HEK293 (cell line): ENCODE measurements around the gene CCDC117.

ENCODE experiments used
- CTCF ChIA-PET: fragments of 350-600 bp; formaldehyde crosslinking; extraction: SDS; loops from one replicate; lab custom pipeline; 2021; ENCODE audit warnings: antibody characterized with exemption; lab: Yijun Ruan, JAX
- POLR2A ChIA-PET: fragments of 300-600 bp; formaldehyde crosslinking; extraction: SDS; loops from one replicate; lab custom pipeline; 2020; ENCODE audit warnings: antibody characterized with exemption, inconsistent platforms; lab: Yijun Ruan, JAX
- H3K27ac ChIP-seq: fragments of 200-500 bp; sonication (Bioruptor generic); 2 replicates; pipeline ENCODE4 v1.5.1; 2014; ENCODE audit warnings: low read depth, low read length, control low read depth, inconsistent platforms; ENCODE audit errors: extremely low read depth
- H3K36me3 ChIP-seq, 2 experiments: fragments of 200-500 bp in 1 of 2; sonication (Bioruptor generic) in 1 of 2; 1 replicate in 1 of 2; 2 replicates in 1 of 2; pipeline ENCODE4 v1.5.1; 2014 to 2017; ENCODE audit warnings: inconsistent platforms in 2 of 2, low read length in 2 of 2; ENCODE audit not compliant: control insufficient read depth in 2 of 2, insufficient read depth in 1 of 2
- H3K4me1 ChIP-seq: fragments of 200-500 bp; sonication (Bioruptor generic); 2 replicates; pipeline ENCODE4 v1.5.1; 2014; ENCODE audit warnings: mild to moderate bottlenecking, low read length, inconsistent platforms; ENCODE audit not compliant: control insufficient read depth, insufficient read depth
- H3K4me3 ChIP-seq: 2 replicates; pipeline ENCODE4 v1.5.1; 2011; ENCODE audit warnings: low read depth, mild to moderate bottlenecking, control low read depth, low read length, moderate library complexity
- H3K9me3 ChIP-seq: fragments of 200-500 bp; sonication (Bioruptor generic); 2 replicates; pipeline ENCODE4 v1.5.1; 2014; ENCODE audit warnings: low read depth, low read length, inconsistent platforms; ENCODE audit not compliant: control insufficient read depth, insufficient read depth
- GLIS1 ChIP-seq: fragments of 450-650 bp; formaldehyde crosslinking; IDR thresholded peaks from 2 replicates; pipeline ENCODE4 v1.5.1; 2016; ENCODE audit warnings: missing biosample characterization, missing genetic modification characterization
- GLIS2 ChIP-seq: fragments of 450-650 bp; formaldehyde crosslinking; IDR thresholded peaks from 2 replicates; pipeline ENCODE4 v1.5.1; 2016; ENCODE audit warnings: missing biosample characterization, missing genetic modification characterization
- KLF10 ChIP-seq: fragments of 450-650 bp; IDR thresholded peaks from 2 replicates; pipeline ENCODE4 v1.5.1; 2018; ENCODE audit warnings: missing biosample characterization, mild to moderate bottlenecking, missing genetic modification characterization
- MZF1 ChIP-seq: fragments of 450-650 bp; formaldehyde crosslinking; IDR thresholded peaks from 2 replicates; pipeline ENCODE4 v1.5.1; 2017; ENCODE audit warnings: missing biosample characterization, missing genetic modification characterization, borderline replicate concordance
- SP7 ChIP-seq: fragments of 450-650 bp; formaldehyde crosslinking; IDR thresholded peaks from 2 replicates; pipeline ENCODE4 v1.5.1; 2016; ENCODE audit warnings: missing biosample characterization, missing genetic modification characterization
- YY2 ChIP-seq: fragments of 450-650 bp; formaldehyde crosslinking; IDR thresholded peaks from 2 replicates; pipeline ENCODE4 v1.5.1; 2016; ENCODE audit warnings: missing biosample characterization, missing genetic modification characterization
- ZBTB7A ChIP-seq: fragments of 450-650 bp; formaldehyde crosslinking; IDR thresholded peaks from 2 replicates; pipeline ENCODE4 v1.5.1; 2016; ENCODE audit warnings: low read depth, missing biosample characterization, missing genetic modification characterization
- ZFP3 ChIP-seq: fragments of 450-650 bp; formaldehyde crosslinking; IDR thresholded peaks from 2 replicates; pipeline ENCODE4 v1.5.1; 2016; ENCODE audit warnings: low read depth, missing biosample characterization, missing genetic modification characterization
- ZNF23 ChIP-seq: fragments of 450-650 bp; formaldehyde crosslinking; IDR thresholded peaks from 2 replicates; pipeline ENCODE4 v1.5.1; 2016; ENCODE audit warnings: missing biosample characterization, missing genetic modification characterization, borderline replicate concordance
- ZNF311 ChIP-seq: fragments of 450-650 bp; formaldehyde crosslinking; IDR thresholded peaks from 2 replicates; pipeline ENCODE4 v1.5.1; 2017; ENCODE audit warnings: missing biosample characterization, missing genetic modification characterization, borderline replicate concordance
- ZNF324 ChIP-seq: fragments of 450-650 bp; formaldehyde crosslinking; IDR thresholded peaks from 2 replicates; pipeline ENCODE4 v1.5.1; 2016; ENCODE audit warnings: missing biosample characterization, missing genetic modification characterization
- ZNF549 ChIP-seq: fragments of 450-650 bp; IDR thresholded peaks from 2 replicates; pipeline ENCODE4 v1.5.1; 2018; ENCODE audit warnings: missing biosample characterization, missing genetic modification characterization, mild to moderate bottlenecking, inconsistent platforms, moderate library complexity
- ZNF621 ChIP-seq: fragments of 450-650 bp; formaldehyde crosslinking; IDR thresholded peaks from 2 replicates; pipeline ENCODE4 v1.5.1; 2017; ENCODE audit warnings: missing biosample characterization, missing genetic modification characterization
- ZNF624 ChIP-seq: fragments of 450-650 bp; formaldehyde crosslinking; IDR thresholded peaks from 2 replicates; pipeline ENCODE4 v1.5.1; 2017; ENCODE audit warnings: missing biosample characterization, missing genetic modification characterization
- ZNF768 ChIP-seq: fragments of 450-650 bp; formaldehyde crosslinking; IDR thresholded peaks from 2 replicates; pipeline ENCODE4 v1.5.1; 2018; ENCODE audit warnings: missing biosample characterization, mild to moderate bottlenecking, missing genetic modification characterization
- ZSCAN30 ChIP-seq: fragments of 450-650 bp; IDR thresholded peaks from 2 replicates; pipeline ENCODE4 v1.5.1; 2018; ENCODE audit warnings: missing biosample characterization, mild to moderate bottlenecking, missing genetic modification characterization, moderate library complexity
- TF ChIP-seq, protein P1 (sequence below): fragments of 450-650 bp; formaldehyde crosslinking; IDR thresholded peaks from 2 replicates; pipeline ENCODE4 v1.5.1; 2016; ENCODE audit warnings: missing biosample characterization, missing genetic modification characterization
- TF ChIP-seq, protein P2 (sequence below): fragments of 450-650 bp; formaldehyde crosslinking; IDR thresholded peaks from 2 replicates; pipeline ENCODE4 v1.5.1; 2016; ENCODE audit warnings: missing biosample characterization, missing genetic modification characterization, low read depth
- TF ChIP-seq, protein P3 (sequence below): sonication (generic); formaldehyde crosslinking; IDR thresholded peaks from 2 replicates; pipeline ENCODE4 v1.8.1; 2022; ENCODE audit warnings: mild to moderate bottlenecking, moderate library complexity, missing genetic modification reagents
- TF ChIP-seq, protein P4 (sequence below): fragments of 450-650 bp; formaldehyde crosslinking; IDR thresholded peaks from 2 replicates; pipeline ENCODE4 v1.5.1; 2016; ENCODE audit warnings: missing biosample characterization, missing genetic modification characterization
- TF ChIP-seq, protein P5 (sequence below): fragments of 450-650 bp; formaldehyde crosslinking; IDR thresholded peaks from 2 replicates; pipeline ENCODE4 v1.5.0; 2017; ENCODE audit warnings: missing biosample characterization, missing genetic modification characterization, borderline replicate concordance
- TF ChIP-seq, protein P6 (sequence below): fragments of 450-650 bp; formaldehyde crosslinking; IDR thresholded peaks from 2 replicates; pipeline ENCODE4 v1.5.1; 2016; ENCODE audit warnings: missing biosample characterization, missing genetic modification characterization

The CCDC117 gene

DNA sequence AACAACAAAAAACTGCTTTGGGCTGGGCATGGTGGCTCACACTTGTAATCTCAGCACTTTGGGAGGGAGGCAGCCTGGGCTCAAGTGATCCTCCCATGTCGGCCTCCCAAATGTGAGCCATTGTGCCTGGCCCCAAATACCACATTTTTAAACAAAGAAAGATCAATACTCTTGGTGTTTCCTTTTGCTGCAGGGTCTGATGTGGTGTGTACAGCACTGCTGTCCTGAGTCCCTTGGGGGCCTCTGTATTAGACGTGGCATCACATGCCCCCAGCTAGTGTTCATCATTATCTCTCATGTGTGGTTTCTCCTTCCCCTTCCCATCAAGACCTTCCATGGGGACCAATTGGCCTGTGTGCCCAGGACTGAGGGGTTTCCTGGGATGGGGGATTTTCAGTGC lies 48.4 kb downstream of the CCDC117 start:
- ChIA-PET CTCF (interaction anchor here (0.9 to 3.8 kb wide), 2 partner anchors 8 to 220 kb away, joined by 3 to 23 read pairs; no protein-coding TSS in a partner anchor), POLR2A (interaction anchor here (1.0 kb wide), 1 partner anchor 20 kb away, joined by 3 read pairs; the partner anchor contains the start of gene XBP1)
- Histone ChIP-seq H3K9me3 (no peaks in the 10 kb centered on the region), H3K4me3 (no peak overlapping the region), H3K4me1 (peaks cover 9% of the 10 kb centered on the region), H3K27ac (no peak overlapping the region), H3K36me3 (no peaks in the 10 kb centered on the region)
- no peak for TF ChIP-seq ZNF621
- TF ChIP-seq, protein P1, sequence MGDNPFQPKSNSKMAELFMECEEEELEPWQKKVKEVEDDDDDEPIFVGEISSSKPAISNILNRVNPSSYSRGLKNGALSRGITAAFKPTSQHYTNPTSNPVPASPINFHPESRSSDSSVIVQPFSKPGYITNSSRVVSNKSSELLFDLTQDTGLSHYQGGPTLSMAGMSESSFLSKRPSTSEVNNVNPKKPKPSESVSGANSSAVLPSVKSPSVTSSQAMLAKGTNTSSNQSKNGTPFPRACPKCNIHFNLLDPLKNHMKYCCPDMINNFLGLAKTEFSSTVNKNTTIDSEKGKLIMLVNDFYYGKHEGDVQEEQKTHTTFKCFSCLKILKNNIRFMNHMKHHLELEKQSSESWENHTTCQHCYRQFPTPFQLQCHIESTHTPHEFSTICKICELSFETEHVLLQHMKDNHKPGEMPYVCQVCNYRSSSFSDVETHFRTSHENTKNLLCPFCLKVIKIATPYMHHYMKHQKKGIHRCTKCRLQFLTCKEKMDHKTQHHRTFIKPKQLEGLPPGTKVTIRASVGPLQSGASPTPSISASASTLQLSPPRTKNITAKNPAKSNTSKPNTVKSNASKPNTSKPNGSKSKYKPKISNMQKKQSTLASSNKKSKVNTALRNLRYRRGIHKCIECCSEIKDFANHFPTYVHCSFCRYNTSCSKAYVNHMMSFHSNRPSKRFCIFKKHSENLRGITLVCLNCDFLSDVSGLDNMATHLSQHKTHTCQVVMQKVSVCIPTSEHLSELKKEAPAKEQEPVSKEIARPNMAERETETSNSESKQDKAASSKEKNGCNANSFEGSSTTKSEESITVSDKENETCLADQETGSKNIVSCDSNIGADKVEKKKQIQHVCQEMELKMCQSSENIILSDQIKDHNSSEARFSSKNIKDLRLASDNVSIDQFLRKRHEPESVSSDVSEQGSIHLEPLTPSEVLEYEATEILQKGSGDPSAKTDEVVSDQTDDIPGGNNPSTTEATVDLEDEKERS (tag by site-specific recombination) = no peak
- TF ChIP-seq ZNF624 (tag by site-specific recombination) = no peak
- TF ChIP-seq, protein P2, sequence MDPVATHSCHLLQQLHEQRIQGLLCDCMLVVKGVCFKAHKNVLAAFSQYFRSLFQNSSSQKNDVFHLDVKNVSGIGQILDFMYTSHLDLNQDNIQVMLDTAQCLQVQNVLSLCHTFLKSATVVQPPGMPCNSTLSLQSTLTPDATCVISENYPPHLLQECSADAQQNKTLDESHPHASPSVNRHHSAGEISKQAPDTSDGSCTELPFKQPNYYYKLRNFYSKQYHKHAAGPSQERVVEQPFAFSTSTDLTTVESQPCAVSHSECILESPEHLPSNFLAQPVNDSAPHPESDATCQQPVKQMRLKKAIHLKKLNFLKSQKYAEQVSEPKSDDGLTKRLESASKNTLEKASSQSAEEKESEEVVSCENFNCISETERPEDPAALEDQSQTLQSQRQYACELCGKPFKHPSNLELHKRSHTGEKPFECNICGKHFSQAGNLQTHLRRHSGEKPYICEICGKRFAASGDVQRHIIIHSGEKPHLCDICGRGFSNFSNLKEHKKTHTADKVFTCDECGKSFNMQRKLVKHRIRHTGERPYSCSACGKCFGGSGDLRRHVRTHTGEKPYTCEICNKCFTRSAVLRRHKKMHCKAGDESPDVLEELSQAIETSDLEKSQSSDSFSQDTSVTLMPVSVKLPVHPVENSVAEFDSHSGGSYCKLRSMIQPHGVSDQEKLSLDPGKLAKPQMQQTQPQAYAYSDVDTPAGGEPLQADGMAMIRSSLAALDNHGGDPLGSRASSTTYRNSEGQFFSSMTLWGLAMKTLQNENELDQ (tag by site-specific recombination) = no peak
- no peak for TF ChIP-seq ZNF23 (tag by site-specific recombination)
- no peak for TF ChIP-seq ZNF768 (tag by site-specific recombination)
- TF ChIP-seq ZNF311 = no peak
- TF ChIP-seq, protein P3, sequence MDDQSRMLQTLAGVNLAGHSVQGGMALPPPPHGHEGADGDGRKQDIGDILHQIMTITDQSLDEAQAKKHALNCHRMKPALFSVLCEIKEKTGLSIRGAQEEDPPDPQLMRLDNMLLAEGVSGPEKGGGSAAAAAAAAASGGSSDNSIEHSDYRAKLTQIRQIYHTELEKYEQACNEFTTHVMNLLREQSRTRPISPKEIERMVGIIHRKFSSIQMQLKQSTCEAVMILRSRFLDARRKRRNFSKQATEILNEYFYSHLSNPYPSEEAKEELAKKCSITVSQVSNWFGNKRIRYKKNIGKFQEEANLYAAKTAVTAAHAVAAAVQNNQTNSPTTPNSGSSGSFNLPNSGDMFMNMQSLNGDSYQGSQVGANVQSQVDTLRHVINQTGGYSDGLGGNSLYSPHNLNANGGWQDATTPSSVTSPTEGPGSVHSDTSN (CRISPR knock-in tag) = no peak
- no peak for TF ChIP-seq KLF10 (tag by site-specific recombination)
- TF ChIP-seq GLIS1 (tag by site-specific recombination) = no peak
- TF ChIP-seq GLIS2 (tag by site-specific recombination) = no peak
- no peak for TF ChIP-seq ZFP3 (tag by site-specific recombination)
- TF ChIP-seq ZNF324 = no peak
- TF ChIP-seq SP7 (tag by site-specific recombination) = no peak

DNA sequence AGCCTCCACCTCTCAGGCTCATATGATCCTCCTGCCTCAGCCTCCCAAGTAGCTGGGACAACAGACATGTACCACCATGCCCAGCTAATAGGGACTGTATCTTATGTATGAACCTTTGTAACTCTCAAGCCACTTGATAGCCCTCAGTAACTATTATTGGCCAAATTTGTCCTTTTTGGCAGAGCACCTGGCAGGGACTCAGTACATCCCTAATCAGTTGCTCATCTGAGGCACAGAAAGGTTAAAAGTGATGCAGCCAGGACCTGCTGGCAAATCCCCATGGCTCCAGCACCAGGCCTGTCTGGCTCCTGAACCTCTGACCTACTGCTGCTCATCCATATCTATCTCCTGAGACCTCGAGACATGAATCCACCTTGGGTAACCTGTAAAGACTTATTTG lies 49.0 kb downstream of the CCDC117 start:
- ChIA-PET POLR2A (interaction anchor here (1.0 kb wide), 1 partner anchor 21 kb away, joined by 3 read pairs; the partner anchor contains the start of gene XBP1), CTCF (no interaction called here)
- no peak overlapping the region for H3K27ac ChIP-seq
- TF ChIP-seq MZF1 = peak; percentile 89; the same call in 1 of the 2 replicates
- TF ChIP-seq ZBTB7A = no peak
- TF ChIP-seq, protein P4, sequence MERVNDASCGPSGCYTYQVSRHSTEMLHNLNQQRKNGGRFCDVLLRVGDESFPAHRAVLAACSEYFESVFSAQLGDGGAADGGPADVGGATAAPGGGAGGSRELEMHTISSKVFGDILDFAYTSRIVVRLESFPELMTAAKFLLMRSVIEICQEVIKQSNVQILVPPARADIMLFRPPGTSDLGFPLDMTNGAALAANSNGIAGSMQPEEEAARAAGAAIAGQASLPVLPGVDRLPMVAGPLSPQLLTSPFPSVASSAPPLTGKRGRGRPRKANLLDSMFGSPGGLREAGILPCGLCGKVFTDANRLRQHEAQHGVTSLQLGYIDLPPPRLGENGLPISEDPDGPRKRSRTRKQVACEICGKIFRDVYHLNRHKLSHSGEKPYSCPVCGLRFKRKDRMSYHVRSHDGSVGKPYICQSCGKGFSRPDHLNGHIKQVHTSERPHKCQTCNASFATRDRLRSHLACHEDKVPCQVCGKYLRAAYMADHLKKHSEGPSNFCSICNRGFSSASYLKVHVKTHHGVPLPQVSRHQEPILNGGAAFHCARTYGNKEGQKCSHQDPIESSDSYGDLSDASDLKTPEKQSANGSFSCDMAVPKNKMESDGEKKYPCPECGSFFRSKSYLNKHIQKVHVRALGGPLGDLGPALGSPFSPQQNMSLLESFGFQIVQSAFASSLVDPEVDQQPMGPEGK (tag by site-specific recombination) = no peak
- TF ChIP-seq YY2 (tag by site-specific recombination) = no peak
- TF ChIP-seq, protein P5, sequence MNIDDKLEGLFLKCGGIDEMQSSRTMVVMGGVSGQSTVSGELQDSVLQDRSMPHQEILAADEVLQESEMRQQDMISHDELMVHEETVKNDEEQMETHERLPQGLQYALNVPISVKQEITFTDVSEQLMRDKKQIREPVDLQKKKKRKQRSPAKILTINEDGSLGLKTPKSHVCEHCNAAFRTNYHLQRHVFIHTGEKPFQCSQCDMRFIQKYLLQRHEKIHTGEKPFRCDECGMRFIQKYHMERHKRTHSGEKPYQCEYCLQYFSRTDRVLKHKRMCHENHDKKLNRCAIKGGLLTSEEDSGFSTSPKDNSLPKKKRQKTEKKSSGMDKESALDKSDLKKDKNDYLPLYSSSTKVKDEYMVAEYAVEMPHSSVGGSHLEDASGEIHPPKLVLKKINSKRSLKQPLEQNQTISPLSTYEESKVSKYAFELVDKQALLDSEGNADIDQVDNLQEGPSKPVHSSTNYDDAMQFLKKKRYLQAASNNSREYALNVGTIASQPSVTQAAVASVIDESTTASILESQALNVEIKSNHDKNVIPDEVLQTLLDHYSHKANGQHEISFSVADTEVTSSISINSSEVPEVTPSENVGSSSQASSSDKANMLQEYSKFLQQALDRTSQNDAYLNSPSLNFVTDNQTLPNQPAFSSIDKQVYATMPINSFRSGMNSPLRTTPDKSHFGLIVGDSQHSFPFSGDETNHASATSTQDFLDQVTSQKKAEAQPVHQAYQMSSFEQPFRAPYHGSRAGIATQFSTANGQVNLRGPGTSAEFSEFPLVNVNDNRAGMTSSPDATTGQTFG = no peak
- TF ChIP-seq, protein P6, sequence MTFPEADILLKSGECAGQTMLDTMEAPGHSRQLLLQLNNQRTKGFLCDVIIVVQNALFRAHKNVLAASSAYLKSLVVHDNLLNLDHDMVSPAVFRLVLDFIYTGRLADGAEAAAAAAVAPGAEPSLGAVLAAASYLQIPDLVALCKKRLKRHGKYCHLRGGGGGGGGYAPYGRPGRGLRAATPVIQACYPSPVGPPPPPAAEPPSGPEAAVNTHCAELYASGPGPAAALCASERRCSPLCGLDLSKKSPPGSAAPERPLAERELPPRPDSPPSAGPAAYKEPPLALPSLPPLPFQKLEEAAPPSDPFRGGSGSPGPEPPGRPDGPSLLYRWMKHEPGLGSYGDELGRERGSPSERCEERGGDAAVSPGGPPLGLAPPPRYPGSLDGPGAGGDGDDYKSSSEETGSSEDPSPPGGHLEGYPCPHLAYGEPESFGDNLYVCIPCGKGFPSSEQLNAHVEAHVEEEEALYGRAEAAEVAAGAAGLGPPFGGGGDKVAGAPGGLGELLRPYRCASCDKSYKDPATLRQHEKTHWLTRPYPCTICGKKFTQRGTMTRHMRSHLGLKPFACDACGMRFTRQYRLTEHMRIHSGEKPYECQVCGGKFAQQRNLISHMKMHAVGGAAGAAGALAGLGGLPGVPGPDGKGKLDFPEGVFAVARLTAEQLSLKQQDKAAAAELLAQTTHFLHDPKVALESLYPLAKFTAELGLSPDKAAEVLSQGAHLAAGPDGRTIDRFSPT (tag by site-specific recombination) = no peak
- no peak for TF ChIP-seq ZNF549 (tag by site-specific recombination)
- TF ChIP-seq ZSCAN30 (tag by site-specific recombination) = no peak

More for the DNA sequence above, 49.0 kb downstream of the CCDC117 start:
- no peak overlapping the region for H3K4me3 ChIP-seq
- H3K36me3 ChIP-seq = no peaks in the 10 kb centered on the region
- no peaks in the 10 kb centered on the region for H3K9me3 ChIP-seq
- H3K4me1 ChIP-seq = peaks cover 9% of the 10 kb centered on the region
